Activated CD4-positive, alpha-beta T cell treated with anti-CD3 and anti-CD28 coated beads, Interleukin-2, amount 10 ng/mL, durations not matched to agents 7 days and 5 days (primary cell): Measurements from ENCODE around the gene RPP40. TPM values are rescaled to one million over a fixed set of nuclear protein-coding genes. Genes with fewer than 3 reads are reported as not detected.

Experiments
- total RNA-seq, 2 experiments: library from RNA; stranded (reverse); gene quantifications; one replicate each; pipeline ENCODE4 v1.2.3, GENCODE V29; 2021

RPP40 gene
- total RNA-seq, 2 experiments from 2014 or later = 5.8 to 6.2 TPM

Other genes with a start within 250 kb of the RPP40 start
- 10 to 100 TPM; 25.0 to 33.6 TPM for gene CDYL, start 227.6 kb downstream of the RPP40 start, total RNA-seq
- under 1 TPM; 0.04 to 0.05 TPM for gene PPP1R3G, start 81.3 kb upstream of the RPP40 start, total RNA-seq